Neural cell (in vitro differentiated cells): Measurements from ENCODE around the gene AADAT. TPM values are rescaled to one million over a fixed set of nuclear protein-coding genes. Genes with fewer than 3 reads are reported as not detected.

Experiments
- H2AFZ ChIP-seq: fragments of 200-600, 300-800 bp; sonication (generic), shearing (Covaris generic); 2 replicates; pipeline ENCODE4 v1.6.0; 2014; ENCODE audit warnings: low read depth, mild to moderate bottlenecking, antibody characterized with exemption, low read length, moderate library complexity
- H3F3A ChIP-seq: fragments of 200-600 bp; shearing (Covaris generic); 2 replicates; pipeline ENCODE4 v1.6.1; 2016; ENCODE audit warnings: mild to moderate bottlenecking, moderate library complexity, mixed read lengths, antibody characterized with exemption, low read length; ENCODE audit not compliant: insufficient read depth, poor library complexity, severe bottlenecking
- H3K27ac ChIP-seq: fragments of 200-600, 300-800 bp; sonication (generic), shearing (Covaris generic); 2 replicates; pipeline ENCODE4 v1.5.1; 2014; ENCODE audit warnings: mild to moderate bottlenecking, low read length, moderate library complexity
- H3K27me3 ChIP-seq: fragments of 300-800, 200-600 bp; sonication (generic), shearing (Covaris generic); 2 replicates; pipeline ENCODE4 v1.6.0; 2014; ENCODE audit warnings: mild to moderate bottlenecking, low read depth, low read length, moderate library complexity; ENCODE audit not compliant: insufficient read depth
- H3K36me3 ChIP-seq: fragments of 300-800, 200-600 bp; sonication (generic), shearing (Covaris generic); 2 replicates; pipeline ENCODE4 v1.5.1; 2014; ENCODE audit warnings: mild to moderate bottlenecking, antibody characterized with exemption, low read length, moderate library complexity; ENCODE audit not compliant: insufficient read depth
- H3K4me2 ChIP-seq: fragments of 300-800, 200-600 bp; sonication (generic), shearing (Covaris generic); 2 replicates; pipeline ENCODE4 v1.6.0; 2014; ENCODE audit warnings: mild to moderate bottlenecking, low read length
- H3K4me3 ChIP-seq: fragments of 300-800, 200-600 bp; sonication (generic), shearing (Covaris generic); 2 replicates; pipeline ENCODE4 v1.5.1; 2014; ENCODE audit warnings: mild to moderate bottlenecking, low read length, moderate library complexity
- H3K79me2 ChIP-seq: fragments of 200-600 bp; shearing (Covaris generic); replicated peaks from 2 replicates; pipeline ENCODE4 v1.6.0; 2014; ENCODE audit warnings: mild to moderate bottlenecking, low read length, moderate library complexity; ENCODE audit not compliant: insufficient read depth
- H3K9ac ChIP-seq: fragments of 300-800, 200-600 bp; sonication (generic), shearing (Covaris generic); 2 replicates; pipeline ENCODE4 v1.6.1; 2016; ENCODE audit warnings: mild to moderate bottlenecking, low read length, mixed read lengths
- H3K9me2 ChIP-seq: fragments of 200-600 bp; shearing (Covaris generic); 2 replicates; pipeline ENCODE4 v1.6.1; 2016; ENCODE audit warnings: mild to moderate bottlenecking, low read length, mixed read lengths; ENCODE audit not compliant: insufficient read depth
- H3K9me3 ChIP-seq: fragments of 200-600, 300-800 bp; sonication (generic), shearing (Covaris generic); 2 replicates; pipeline ENCODE4 v1.6.1; 2016; ENCODE audit warnings: mild to moderate bottlenecking, mixed run types, low read length, moderate library complexity, mixed read lengths
- H4K20me1 ChIP-seq: fragments of 200-600 bp; shearing (Covaris generic); 2 replicates; pipeline ENCODE4 v1.6.1; 2016; ENCODE audit warnings: mild to moderate bottlenecking, mixed run types; ENCODE audit not compliant: insufficient read depth
- EP300 ChIP-seq: fragments of 450-650 bp; conservative IDR thresholded peaks from 2 replicates; pipeline ENCODE4 v1.6.1; 2014; ENCODE audit warnings: antibody characterized with exemption, mild to moderate bottlenecking, moderate library complexity; ENCODE audit not compliant: poor library complexity, severe bottlenecking
- EZH2 ChIP-seq: fragments of 200-600, 300-800 bp; shearing (Covaris generic), sonication (generic); IDR thresholded peaks from 2 replicates; pipeline ENCODE4 v1.6.1; 2014; ENCODE audit warnings: antibody characterized with exemption, low read length, borderline replicate concordance, mild to moderate bottlenecking; ENCODE audit not compliant: insufficient read depth, poor library complexity, severe bottlenecking
- MXI1 ChIP-seq: fragments of 450-650 bp; conservative IDR thresholded peaks from 2 replicates; pipeline ENCODE4 v1.6.1; 2014; ENCODE audit warnings: antibody characterized with exemption, mild to moderate bottlenecking; ENCODE audit not compliant: poor library complexity, severe bottlenecking
- POLR2AphosphoS5 ChIP-seq: IDR thresholded peaks from 2 replicates; pipeline ENCODE4 v1.6.1; 2012
- RAD21 ChIP-seq: fragments of 450-650 bp; conservative IDR thresholded peaks from 2 replicates; pipeline ENCODE4 v1.6.1; 2014; ENCODE audit warnings: antibody characterized with exemption, mild to moderate bottlenecking, moderate library complexity
- SMC3 ChIP-seq: fragments of 450-650 bp; conservative IDR thresholded peaks from 2 replicates; pipeline ENCODE4 v1.6.1; 2014; ENCODE audit warnings: antibody characterized with exemption, mild to moderate bottlenecking, moderate library complexity; ENCODE audit not compliant: poor library complexity
- TAF1 ChIP-seq: IDR thresholded peaks from 2 replicates; pipeline ENCODE4 v1.6.1; 2012; ENCODE audit warnings: low read depth
- polyA plus RNA-seq: library from polyadenylated mRNA; depleted of rRNA; stranded (reverse); fragments of >200 nt; gene quantifications from 2 replicates; pipeline ENCODE4 v1.2.3, GENCODE V29; 2014
- TF ChIP-seq, protein P1 (sequence below): IDR thresholded peaks from 2 replicates; pipeline ENCODE4 v1.6.1; 2012; ENCODE audit warnings: borderline replicate concordance
- TF ChIP-seq, protein P2 (sequence below): fragments of 450-650 bp; IDR thresholded peaks from 2 replicates; pipeline ENCODE4 v1.5.1; 2014; ENCODE audit warnings: antibody characterized with exemption, mild to moderate bottlenecking, moderate library complexity; ENCODE audit not compliant: poor library complexity, severe bottlenecking

AADAT gene
- polyA plus RNA-seq, 1 donor from 2014 or later = 79.3 TPM

DNA sequence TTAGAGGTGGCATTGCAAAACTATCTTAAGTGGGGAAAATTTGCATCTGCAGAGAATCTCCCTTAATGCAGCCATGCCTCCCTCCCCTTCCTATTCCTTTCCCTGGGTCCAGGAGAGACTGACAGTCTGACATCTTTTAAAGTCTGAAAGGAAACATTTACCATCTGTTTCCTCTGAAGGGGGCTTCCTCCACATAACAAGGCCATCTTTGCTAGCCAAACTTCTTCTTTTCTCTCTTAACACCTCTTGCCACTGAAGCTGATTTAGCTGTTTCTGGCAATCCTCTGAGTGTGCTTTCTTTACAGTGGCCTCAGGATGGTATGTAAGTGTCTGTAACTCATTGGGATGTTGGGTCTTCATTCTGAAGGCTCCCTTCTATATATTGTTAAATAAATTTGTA is 34.6 kb upstream of the AADAT start:
- Histone ChIP-seq H3K27ac (no peak overlapping the region), H3K27me3 (no peaks in the 10 kb centered on the region), H3K9me3 (no peaks in the 10 kb centered on the region), H3K4me2 (no peak overlapping the region), H3K4me3 (no peak overlapping the region), H3K9ac (no peak overlapping the region), H3K36me3 (no peaks in the 10 kb centered on the region), H4K20me1 (no peaks in the 10 kb centered on the region), H3F3A (no peaks in the 10 kb centered on the region), H3K79me2 (no peaks in the 10 kb centered on the region), H2AFZ (no peak overlapping the region), H3K9me2 (no peaks in the 10 kb centered on the region)
- TF ChIP-seq, protein P1, sequence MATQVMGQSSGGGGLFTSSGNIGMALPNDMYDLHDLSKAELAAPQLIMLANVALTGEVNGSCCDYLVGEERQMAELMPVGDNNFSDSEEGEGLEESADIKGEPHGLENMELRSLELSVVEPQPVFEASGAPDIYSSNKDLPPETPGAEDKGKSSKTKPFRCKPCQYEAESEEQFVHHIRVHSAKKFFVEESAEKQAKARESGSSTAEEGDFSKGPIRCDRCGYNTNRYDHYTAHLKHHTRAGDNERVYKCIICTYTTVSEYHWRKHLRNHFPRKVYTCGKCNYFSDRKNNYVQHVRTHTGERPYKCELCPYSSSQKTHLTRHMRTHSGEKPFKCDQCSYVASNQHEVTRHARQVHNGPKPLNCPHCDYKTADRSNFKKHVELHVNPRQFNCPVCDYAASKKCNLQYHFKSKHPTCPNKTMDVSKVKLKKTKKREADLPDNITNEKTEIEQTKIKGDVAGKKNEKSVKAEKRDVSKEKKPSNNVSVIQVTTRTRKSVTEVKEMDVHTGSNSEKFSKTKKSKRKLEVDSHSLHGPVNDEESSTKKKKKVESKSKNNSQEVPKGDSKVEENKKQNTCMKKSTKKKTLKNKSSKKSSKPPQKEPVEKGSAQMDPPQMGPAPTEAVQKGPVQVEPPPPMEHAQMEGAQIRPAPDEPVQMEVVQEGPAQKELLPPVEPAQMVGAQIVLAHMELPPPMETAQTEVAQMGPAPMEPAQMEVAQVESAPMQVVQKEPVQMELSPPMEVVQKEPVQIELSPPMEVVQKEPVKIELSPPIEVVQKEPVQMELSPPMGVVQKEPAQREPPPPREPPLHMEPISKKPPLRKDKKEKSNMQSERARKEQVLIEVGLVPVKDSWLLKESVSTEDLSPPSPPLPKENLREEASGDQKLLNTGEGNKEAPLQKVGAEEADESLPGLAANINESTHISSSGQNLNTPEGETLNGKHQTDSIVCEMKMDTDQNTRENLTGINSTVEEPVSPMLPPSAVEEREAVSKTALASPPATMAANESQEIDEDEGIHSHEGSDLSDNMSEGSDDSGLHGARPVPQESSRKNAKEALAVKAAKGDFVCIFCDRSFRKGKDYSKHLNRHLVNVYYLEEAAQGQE = no peak
- TF ChIP-seq, protein P2, sequence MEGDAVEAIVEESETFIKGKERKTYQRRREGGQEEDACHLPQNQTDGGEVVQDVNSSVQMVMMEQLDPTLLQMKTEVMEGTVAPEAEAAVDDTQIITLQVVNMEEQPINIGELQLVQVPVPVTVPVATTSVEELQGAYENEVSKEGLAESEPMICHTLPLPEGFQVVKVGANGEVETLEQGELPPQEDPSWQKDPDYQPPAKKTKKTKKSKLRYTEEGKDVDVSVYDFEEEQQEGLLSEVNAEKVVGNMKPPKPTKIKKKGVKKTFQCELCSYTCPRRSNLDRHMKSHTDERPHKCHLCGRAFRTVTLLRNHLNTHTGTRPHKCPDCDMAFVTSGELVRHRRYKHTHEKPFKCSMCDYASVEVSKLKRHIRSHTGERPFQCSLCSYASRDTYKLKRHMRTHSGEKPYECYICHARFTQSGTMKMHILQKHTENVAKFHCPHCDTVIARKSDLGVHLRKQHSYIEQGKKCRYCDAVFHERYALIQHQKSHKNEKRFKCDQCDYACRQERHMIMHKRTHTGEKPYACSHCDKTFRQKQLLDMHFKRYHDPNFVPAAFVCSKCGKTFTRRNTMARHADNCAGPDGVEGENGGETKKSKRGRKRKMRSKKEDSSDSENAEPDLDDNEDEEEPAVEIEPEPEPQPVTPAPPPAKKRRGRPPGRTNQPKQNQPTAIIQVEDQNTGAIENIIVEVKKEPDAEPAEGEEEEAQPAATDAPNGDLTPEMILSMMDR = no peak
- TF ChIP-seq TAF1 = no peak
- no peak for TF ChIP-seq POLR2AphosphoS5

DNA sequence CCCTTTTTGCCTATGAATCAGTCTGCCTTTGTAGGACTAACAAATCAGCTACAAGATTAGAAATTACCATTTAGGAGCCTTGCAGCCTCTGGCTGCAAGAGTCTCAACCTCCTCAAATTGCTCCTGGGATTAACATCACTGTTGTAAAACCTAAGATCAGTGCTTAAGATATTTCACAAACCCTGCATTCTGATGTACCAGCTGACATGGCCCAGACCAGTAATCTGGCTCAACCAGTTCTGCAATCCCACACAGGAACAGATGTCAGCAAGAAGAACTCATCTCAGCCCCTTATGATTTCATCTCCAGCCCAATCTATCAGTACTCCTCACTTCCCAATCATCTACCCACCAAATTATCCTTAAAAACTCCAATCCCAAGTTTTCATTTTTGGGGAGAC is 32.5 kb upstream of the AADAT start:
- no peaks in the 10 kb centered on the region for H4K20me1 ChIP-seq
- no peak overlapping the region for H3K9ac ChIP-seq
- no peaks in the 10 kb centered on the region for H3K9me2 ChIP-seq
- H3K27ac ChIP-seq = no peak overlapping the region
- H2AFZ ChIP-seq = no peak overlapping the region
- no peaks in the 10 kb centered on the region for H3K9me3 ChIP-seq
- H3K4me3 ChIP-seq = no peak overlapping the region
- H3K27me3 ChIP-seq = no peaks in the 10 kb centered on the region
- H3K79me2 ChIP-seq = no peaks in the 10 kb centered on the region
- no peaks in the 10 kb centered on the region for H3K36me3 ChIP-seq
- H3F3A ChIP-seq = no peaks in the 10 kb centered on the region
- TF ChIP-seq TAF1 (no peak), MXI1 (no peak), EZH2 (no peak), SMC3 (no peak), RAD21 (no peak), POLR2AphosphoS5 (no peak), EP300 (no peak)
- TF ChIP-seq, protein P2 = no peak
- TF ChIP-seq, protein P1 = no peak
- no peak overlapping the region for H3K4me2 ChIP-seq
